ENCODE data around the gene SUMF2.
"Not testable (repeated sequence)": the region's sequence is repeated elsewhere in the genome, so short reads cannot be mapped to it uniquely, and the experiment has no call there.

SUMF2 gene

GRCh38 chr7:56080726-56081435, 16.8 kb downstream of the SUMF2 start:
- not testable (repeated sequence) for H3K9ac ChIP-seq (ENCODE audit: low read depth, low read length); H3K9me3 ChIP-seq (ENCODE audit: control insufficient read depth, insufficient read depth, low read length); H3K4me1 ChIP-seq (ENCODE audit: insufficient read depth, low read length); H3K36me3 ChIP-seq (ENCODE audit: insufficient read depth, low read length)

GRCh38 chr7:56081626-56082340, 17.7 kb downstream of the SUMF2 start:
- no peaks in the 10 kb centered on the region for H3K4me1 ChIP-seq (ENCODE audit: insufficient read depth, low read length)
- peaks cover 6% of the 10 kb centered on the region for H3K36me3 ChIP-seq (ENCODE audit: insufficient read depth, low read length)
- no peaks in the 10 kb centered on the region for H3K9me3 ChIP-seq (ENCODE audit: control insufficient read depth, insufficient read depth, low read length)
- H3K9ac ChIP-seq (ENCODE audit: low read depth, low read length), result no peak overlapping the region

DNA sequence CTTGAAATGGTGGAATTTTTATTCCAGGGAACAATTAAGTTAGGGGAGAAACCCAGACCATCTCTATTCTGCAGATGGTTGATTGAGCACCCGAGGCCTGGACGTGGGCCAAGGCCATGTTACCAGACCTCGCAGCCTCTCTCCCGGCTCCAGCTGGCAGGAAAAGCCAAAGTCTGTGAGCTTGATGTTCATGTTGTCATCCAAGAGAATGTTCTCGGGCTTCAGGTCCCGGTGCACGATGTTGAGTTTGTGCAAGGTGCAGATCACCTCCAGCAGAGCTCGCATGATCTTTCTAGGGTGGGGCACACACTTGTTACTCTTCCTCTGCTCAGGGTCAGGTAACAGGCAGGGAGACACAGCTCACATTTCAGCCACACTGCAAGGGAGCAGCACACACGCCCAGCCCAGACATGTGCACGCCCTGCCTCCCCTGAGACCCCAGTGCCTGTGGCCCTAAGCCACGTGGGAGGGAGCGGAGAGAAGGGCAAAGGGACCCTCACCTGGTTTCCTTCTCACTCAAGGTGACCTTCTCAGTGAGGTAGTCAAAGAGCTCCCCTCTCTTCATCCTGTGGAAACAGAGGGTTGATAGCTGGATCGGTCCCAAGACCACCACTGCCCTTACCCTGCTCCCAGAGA, 19.2 kb downstream of the SUMF2 start:
- no peak overlapping the region for H3K9ac ChIP-seq (ENCODE audit: low read depth, low read length)
- H3K4me1 ChIP-seq (ENCODE audit: insufficient read depth, low read length), result no peaks in the 10 kb centered on the region
- H3K9me3 ChIP-seq (ENCODE audit: control insufficient read depth, insufficient read depth, low read length), result no peaks in the 10 kb centered on the region
- peaks cover 2% of the 10 kb centered on the region for H3K36me3 ChIP-seq (ENCODE audit: insufficient read depth, low read length)

DNA sequence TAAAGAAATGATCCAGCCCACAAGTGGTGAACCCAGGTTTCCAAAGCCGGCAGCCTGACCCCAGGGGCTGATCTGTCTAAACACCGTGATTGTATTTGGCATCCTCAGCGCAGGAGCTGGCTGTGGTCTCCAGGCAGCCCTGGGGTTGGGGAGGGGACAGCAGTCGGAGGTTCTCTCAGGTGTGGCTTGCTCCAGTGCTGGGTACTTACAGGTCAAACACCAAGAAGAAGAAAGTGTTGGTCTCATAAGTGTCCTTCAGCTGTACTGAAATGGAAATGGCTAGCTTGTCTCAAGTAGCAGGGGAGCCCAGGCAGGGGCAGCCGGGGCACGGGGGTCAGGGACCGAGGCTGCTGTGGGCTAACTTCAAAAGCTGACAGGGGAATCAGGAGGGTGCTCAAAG, 22.7 kb downstream of the SUMF2 start:
- peaks cover 2% of the 10 kb centered on the region; the same call in 1 of the 2 replicates for H3K36me3 ChIP-seq (ENCODE audit: insufficient read depth, low read length)
- no peak overlapping the region for H3K9ac ChIP-seq (ENCODE audit: low read depth, low read length)
- H3K9me3 ChIP-seq (ENCODE audit: control insufficient read depth, insufficient read depth, low read length), result no peaks in the 10 kb centered on the region
- H3K4me1 ChIP-seq (ENCODE audit: insufficient read depth, low read length), result no peaks in the 10 kb centered on the region

- peaks cover 2% of the 10 kb centered on the region; the same call in 1 of the 2 replicates for H3K36me3 ChIP-seq (ENCODE audit: insufficient read depth, low read length)
- H3K4me1 ChIP-seq (ENCODE audit: insufficient read depth, low read length), result no peaks in the 10 kb centered on the region
- H3K9me3 ChIP-seq (ENCODE audit: control insufficient read depth, insufficient read depth, low read length), result no peaks in the 10 kb centered on the region
- no peak overlapping the region for H3K9ac ChIP-seq (ENCODE audit: low read depth, low read length)
These were observed 23.4 kb downstream of the SUMF2 start for GRCh38 chr7:56087445-56087844.

DNA sequence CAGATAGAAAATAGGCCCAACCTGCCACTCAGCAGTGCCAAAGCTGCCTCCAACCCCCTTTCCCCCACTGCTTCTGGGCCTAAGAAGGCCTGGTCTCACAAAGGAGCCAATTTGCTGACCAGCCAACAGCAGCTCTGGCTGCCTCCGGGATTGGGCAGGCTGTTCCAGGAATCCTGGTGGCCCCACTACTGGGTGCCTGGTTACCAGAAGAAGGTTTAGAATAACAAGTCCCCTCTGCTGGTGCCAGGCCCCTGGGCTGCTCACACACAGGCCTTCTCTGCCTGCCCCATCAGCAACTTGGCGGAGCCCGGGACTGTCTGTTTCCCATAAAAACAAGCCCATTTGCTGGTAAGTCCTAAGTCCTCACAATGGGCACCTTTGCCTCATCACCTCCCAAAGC, 27.5 kb downstream of the SUMF2 start:
- no peak overlapping the region for H3K9ac ChIP-seq (ENCODE audit: low read depth, low read length)
- H3K36me3 ChIP-seq (ENCODE audit: insufficient read depth, low read length), result no peaks in the 10 kb centered on the region; the same call in 1 of the 2 replicates
- H3K9me3 ChIP-seq (ENCODE audit: control insufficient read depth, insufficient read depth, low read length), result no peaks in the 10 kb centered on the region
- H3K4me1 ChIP-seq (ENCODE audit: insufficient read depth, low read length), result no peaks in the 10 kb centered on the region

DNA sequence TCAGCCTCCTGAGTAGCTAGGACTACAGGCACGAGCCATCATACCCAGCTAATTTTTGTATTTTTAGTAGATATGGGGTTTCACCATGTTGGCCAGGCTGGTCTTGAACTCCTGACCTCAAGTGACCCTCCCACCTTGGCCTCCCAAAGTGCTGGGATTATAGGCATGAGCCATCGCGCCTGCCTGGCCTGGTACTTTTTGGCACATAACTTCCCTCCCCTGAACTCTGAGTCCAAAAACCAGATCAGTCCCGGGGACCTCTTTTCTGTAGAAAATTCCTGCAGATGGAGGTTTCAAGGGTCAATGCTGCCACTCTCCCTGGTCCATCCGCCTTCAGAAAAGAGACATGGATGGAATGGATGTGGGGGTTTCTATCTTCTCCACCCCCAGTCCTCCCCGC, 28.3 kb downstream of the SUMF2 start:
- not testable (repeated sequence) for H3K9ac ChIP-seq (ENCODE audit: low read depth, low read length); H3K9me3 ChIP-seq (ENCODE audit: control insufficient read depth, insufficient read depth, low read length); H3K4me1 ChIP-seq (ENCODE audit: insufficient read depth, low read length); H3K36me3 ChIP-seq (ENCODE audit: insufficient read depth, low read length)

DNA sequence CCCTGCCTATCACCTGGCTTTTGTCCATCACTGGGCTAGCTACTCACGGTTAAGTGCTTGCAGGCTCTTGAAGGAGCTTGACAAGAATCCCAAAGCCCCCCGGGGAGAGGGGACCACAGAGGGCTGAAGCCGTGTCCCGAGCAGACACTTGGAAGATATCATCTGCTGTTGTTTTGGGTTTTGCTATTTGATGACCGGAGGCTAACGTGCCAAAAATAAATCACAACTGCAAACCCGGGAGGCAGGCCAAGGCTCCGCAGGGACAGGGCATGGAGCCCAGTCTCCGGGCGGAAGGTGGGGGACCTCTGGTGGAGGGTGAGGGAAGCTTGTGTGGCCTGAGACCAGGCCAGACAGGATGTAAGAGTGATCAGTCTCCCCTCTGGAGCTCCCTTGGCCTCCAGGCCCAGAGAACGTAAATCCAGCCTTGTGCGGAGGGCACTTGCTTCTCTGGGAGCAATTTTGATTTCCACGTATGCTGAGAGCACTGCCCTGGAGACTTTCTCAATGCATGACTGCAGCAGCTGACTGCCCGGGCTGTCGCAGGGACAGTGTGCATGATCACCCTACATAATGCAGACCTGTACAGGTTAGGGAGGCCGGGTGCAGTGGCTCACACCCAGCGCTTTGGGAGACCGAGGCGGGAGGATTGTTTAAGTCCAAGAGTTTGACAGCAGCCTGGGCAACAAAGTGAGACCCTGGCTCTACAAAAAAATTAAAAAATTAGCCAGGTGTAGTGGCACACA, 28.9 kb downstream of the SUMF2 start, which contains the start of gene PHKG1:
TSS of gene PHKG1 (minus strand) at position 164 of the 743 bp plus-strand sequence. CDS start 4,011 bp downstream, outside the sequence.
- Histone ChIP-seq H3K9me3 (ENCODE audit: control insufficient read depth, insufficient read depth, low read length) (no peaks in the 10 kb centered on the region), H3K9ac (ENCODE audit: low read depth, low read length) (no peak within 1 kb of the TSS), H3K36me3 (ENCODE audit: insufficient read depth, low read length) (no peaks in the 10 kb centered on the region), H3K4me1 (ENCODE audit: insufficient read depth, low read length) (no peaks in the 10 kb centered on the region)

GRCh38 chr7:56097700-56098099, 33.6 kb downstream of the SUMF2 start:
- Histone ChIP-seq H3K4me1 (ENCODE audit: insufficient read depth, low read length) (no peaks in the 10 kb centered on the region), H3K9me3 (ENCODE audit: control insufficient read depth, insufficient read depth, low read length) (no peaks in the 10 kb centered on the region), H3K36me3 (ENCODE audit: insufficient read depth, low read length) (no peaks in the 10 kb centered on the region), H3K9ac (ENCODE audit: low read depth, low read length) (no peak overlapping the region)

GRCh38 chr7:56098187-56099008, 34.3 kb downstream of the SUMF2 start:
- not testable (repeated sequence) for H3K9ac ChIP-seq (ENCODE audit: low read depth, low read length); H3K4me1 ChIP-seq (ENCODE audit: insufficient read depth, low read length); H3K9me3 ChIP-seq (ENCODE audit: control insufficient read depth, insufficient read depth, low read length); H3K36me3 ChIP-seq (ENCODE audit: insufficient read depth, low read length)

DNA sequence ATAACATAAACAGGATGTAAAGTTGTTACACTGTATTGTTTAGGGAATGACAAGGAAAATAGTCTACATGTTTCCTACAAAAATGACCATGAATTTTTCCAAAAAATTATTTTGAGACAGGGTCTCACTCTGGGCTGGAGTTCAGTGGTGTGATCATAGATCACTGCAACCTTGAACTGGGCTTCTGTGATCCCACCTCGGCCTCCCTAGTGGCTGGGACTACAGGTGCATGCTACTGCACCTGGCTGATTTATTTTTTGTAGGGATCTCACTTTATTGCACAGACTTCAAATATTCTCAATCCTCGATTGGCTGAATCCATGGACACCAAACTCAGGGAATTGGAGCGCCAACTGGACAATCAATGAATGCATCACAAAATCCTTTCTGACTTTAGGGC, 35.6 kb downstream of the SUMF2 start:
- H3K9ac ChIP-seq (ENCODE audit: low read depth, low read length), result no peak overlapping the region
- H3K36me3 ChIP-seq (ENCODE audit: insufficient read depth, low read length), result no peaks in the 10 kb centered on the region

GRCh38 chr7:56104138-56104537, 40.1 kb downstream of the SUMF2 start:
- H3K4me1 ChIP-seq (ENCODE audit: insufficient read depth, low read length); H3K9ac ChIP-seq (ENCODE audit: low read depth, low read length); H3K9me3 ChIP-seq (ENCODE audit: control insufficient read depth, insufficient read depth, low read length); H3K36me3 ChIP-seq (ENCODE audit: insufficient read depth, low read length): not testable (repeated sequence)

More for the DNA sequence above, 35.6 kb downstream of the SUMF2 start:
- H3K4me1 ChIP-seq (ENCODE audit: insufficient read depth, low read length), result no peaks in the 10 kb centered on the region
- H3K9me3 ChIP-seq (ENCODE audit: control insufficient read depth, insufficient read depth, low read length), result no peaks in the 10 kb centered on the region

- Histone ChIP-seq H3K9ac (ENCODE audit: low read depth, low read length) (no peak overlapping the region), H3K36me3 (ENCODE audit: insufficient read depth, low read length) (no peaks in the 10 kb centered on the region), H3K9me3 (ENCODE audit: control insufficient read depth, insufficient read depth, low read length) (no peaks in the 10 kb centered on the region), H3K4me1 (ENCODE audit: insufficient read depth, low read length) (no peaks in the 10 kb centered on the region)
These were observed 41.4 kb downstream of the SUMF2 start for GRCh38 chr7:56105508-56105907.

Measured in ES-I3 (cell line).